Right renal pelvis (tissue), 4 donors: ENCODE measurements around the gene RCE1. TPM values are rescaled to one million over a fixed set of nuclear protein-coding genes. Genes with fewer than 3 reads are reported as not detected.
A peak's percentile ranks its signal among the peaks of the same experiment; 100 is the strongest.
"Not testable (repeated sequence)": the region's sequence is repeated elsewhere in the genome, so short reads cannot be mapped to it uniquely, and the experiment has no call there.

Source experiments
- DNase-seq, 4 donors: peaks; one replicate each; pipeline ENCODE4 v3.0.0-alpha.2; 2013; ENCODE audit warnings: low read depth in 4 of 4, low spot score in 3 of 4, missing footprints in 1 of 4
- polyA plus RNA-seq, 4 donors: library from polyadenylated mRNA; unstranded; fragments of 120-200 nt; gene quantifications; one replicate each; pipeline ENCODE4 v1.2.1, GENCODE V29; 2013; ENCODE audit not compliant: insufficient read length in 4 of 4

The RCE1 gene
- polyA plus RNA-seq = 10 to 100 TPM; 22.0 to 29.7 (median 23.6) TPM

DNA sequence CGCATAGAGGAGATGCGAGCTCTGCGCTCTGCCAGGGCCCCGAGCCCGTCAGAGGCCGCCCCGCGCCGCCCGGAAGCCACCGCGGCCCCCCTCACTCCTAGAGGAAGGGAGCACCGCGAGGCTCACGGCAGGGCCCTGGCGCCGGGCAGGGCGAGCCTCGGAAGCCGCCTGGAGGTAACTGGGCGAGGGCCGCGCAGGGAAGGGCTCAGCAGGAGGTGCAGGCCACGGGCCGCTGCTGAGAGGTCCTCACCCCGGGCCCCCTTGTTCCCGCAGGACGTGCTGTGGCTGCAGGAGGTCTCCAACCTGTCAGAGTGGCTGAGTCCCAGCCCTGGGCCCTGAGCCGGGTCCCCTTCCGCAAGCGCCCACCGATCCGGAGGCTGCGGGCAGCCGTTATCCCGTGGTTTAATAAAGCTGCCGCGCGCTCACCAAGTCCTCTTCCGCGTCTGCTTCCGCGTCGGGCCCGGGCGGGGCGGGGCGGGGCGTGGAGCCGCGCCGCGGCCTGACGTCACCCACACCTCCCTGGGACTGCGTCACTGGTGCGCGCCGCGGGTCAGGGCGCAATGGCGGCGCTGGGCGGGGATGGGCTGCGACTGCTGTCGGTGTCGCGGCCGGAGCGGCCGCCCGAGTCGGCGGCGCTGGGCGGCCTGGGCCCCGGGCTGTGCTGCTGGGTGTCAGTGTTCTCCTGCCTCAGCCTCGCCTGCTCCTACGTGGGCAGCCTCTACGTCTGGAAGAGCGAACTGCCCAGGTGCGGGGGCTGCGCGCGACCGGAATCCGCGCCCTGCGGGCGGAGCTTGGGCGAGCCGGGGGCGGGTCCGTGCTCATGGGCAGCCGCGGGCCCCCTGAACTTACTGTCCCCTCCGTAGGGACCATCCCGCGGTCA lies at the start of gene RCE1:
RCE1 (plus strand) TSS at position 546 of the 880 bp plus-strand sequence; CDS start at position 561, 15 bp downstream.
- DNase-seq = peak; percentile 77 to 84 (median 82)

GRCh38 chr11:66799815-66800214 lies 43.4 kb upstream of the RCE1 start:
- not testable (repeated sequence) for DNase-seq

- no peak for DNase-seq
Observed at GRCh38 chr11:66800720-66801428, 42.4 kb upstream of the RCE1 start.

GRCh38 chr11:66809592-66809991 lies 33.6 kb upstream of the RCE1 start:
- DNase-seq = no peak

DNA sequence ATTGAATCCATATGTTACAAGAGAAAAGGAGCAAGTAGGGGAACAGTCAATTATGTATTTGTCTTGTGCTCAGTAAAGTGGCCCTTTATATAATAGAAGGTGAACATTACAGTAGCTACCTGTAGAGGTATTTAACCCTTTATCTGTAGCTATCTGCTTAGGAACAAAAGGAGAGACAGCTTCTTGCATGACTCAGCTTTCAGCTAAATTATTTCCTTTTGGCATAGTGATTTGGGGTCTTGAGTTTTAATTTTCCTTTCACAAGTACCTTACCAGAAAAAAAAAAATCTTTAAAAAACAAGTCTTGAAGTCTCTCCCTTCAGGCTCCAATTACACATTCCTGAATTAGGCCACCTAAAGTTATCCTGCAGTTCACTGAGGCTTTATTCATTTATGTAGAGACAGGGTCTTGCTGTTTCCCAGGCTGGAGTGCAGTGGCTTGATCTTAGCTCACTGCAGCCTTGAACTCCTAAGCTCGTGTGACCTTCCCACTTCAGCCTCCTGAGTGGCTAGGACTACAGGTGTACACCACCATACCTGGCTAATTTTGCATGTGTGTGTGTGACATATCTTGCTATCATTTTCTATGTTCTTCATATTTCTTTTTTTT lies 32.6 kb upstream of the RCE1 start:
- DNase-seq = no peak

GRCh38 chr11:66814678-66815077 lies 28.6 kb upstream of the RCE1 start:
- DNase-seq = no peak

GRCh38 chr11:66815646-66816045 lies 27.6 kb upstream of the RCE1 start:
- DNase-seq = no peak

- no peak for DNase-seq
Observed at GRCh38 chr11:66818231-66818955, 24.8 kb upstream of the RCE1 start.

DNA sequence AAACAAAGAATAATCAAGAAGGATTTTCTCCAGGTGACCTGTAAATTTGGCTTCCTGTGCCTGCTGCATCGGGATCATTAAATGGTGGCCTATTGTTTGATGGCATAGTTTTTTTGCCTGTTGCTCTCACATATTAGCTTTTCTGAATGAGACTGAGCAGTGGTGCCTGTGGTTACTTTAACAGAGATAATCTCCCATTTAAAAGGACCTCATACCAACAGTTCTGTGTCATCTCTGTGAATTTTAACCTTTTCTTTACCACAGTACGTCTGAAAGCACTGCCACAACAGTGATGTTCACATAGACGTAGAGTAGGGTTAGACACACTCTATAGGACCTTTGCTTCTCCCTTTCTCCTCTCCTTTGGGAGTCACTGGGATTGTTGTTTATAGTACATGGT lies 22.9 kb upstream of the RCE1 start:
- no peak for DNase-seq

DNA sequence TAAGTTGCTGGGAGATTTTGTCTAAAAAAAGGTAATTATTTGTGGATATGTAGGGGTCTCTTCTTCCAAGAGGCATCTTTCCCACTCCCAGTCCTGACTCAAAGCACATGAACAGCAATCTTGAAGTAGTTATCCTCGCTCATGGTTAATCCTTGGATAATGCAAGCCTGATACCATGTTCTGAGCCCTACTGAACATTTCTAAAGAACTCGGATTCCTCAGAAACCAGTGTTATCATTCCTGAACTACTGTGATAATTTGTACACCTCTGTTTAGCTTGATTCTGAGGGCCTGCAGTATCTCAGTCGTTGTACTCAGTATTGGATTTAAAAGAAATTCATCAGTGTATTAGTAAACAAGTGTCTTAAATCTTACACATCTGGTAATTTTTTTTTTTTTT lies 22.3 kb upstream of the RCE1 start:
- DNase-seq = no peak

DNA sequence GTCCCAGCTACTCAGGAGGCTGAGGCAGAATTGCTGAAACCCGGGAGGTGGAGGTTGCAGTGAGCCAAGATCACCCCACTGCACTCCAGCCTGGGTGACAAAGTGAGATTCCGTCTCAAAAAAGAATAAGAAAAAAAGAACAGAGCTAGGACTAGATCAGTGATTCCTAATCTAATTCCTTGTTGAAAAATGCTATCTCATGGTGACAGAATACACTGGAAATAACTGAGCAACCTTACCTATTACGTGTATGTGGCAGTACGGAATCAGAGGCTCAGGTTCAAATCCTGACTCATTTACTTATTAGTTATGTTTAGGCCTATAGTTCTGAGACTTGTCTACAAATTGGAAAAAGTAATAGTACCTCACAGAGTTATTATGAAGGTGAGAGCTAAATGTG lies 19.5 kb upstream of the RCE1 start:
- no peak for DNase-seq

DNA sequence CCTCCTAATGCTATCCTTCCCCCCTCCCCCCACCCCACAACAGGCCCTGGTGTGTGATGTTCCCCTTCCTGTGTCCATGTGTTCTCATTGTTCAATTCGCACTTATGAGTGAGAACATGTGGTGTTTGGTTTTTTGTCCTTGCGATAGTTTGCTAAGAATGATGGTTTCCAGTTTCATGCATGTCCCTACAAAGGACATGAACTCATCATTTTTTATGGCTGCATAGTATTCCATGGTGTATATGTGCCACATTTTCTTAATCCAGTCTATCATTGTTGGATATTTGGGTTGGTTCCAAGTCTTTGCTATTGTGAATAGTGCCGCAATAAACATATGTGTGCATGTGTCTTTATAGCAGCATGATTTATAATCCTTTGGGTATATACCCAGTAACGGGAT lies 18.7 kb upstream of the RCE1 start:
- not testable (repeated sequence) for DNase-seq

DNA sequence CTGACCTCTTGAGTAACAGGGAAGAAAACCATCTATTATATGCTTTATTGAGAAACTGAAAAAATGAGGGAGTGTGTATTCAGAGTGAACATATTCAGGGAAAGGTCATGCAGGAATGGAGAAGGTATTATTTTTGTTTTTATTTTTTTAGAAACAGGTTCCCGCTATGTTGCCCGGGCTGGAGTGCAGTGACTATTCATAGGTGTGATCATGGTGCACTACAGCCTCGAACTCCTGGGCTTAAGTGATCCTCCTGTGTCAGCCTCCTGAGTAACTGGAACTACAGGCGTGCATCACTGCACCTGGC lies 8.7 kb upstream of the RCE1 start:
- DNase-seq = no peak

GRCh38 chr11:66834943-66835342 lies 8.3 kb upstream of the RCE1 start:
- DNase-seq = no peak

DNA sequence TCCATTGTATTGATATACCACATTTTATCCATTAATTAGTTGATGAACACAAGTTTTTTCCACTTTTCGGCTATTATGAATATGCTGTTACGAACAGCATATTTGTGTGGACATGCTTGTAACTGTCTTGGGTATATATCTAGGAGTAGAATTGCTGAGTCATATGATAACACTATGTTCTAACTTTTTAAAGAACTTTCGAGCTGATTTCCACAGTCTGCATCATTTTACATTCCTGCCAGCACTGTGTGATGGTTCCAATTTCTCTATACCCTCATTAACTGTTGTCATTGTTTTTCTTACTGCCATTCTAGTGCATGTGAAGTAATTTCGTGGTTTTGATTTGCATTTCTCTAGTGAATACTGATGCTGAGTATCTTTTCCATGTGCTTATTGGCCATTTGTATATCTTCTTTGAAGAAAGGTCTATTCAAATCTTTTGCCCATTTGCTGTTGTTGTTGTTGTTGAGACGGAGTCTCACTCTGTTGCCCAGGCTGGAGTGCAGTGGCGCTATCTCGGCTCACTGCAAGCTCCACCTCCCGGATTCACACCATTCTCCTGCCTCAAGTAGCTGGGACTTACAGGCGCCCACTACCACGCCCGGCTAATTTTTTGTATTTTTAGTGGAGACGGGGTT lies 7.4 kb upstream of the RCE1 start:
- DNase-seq = no peak

GRCh38 chr11:66840317-66841091 lies 2.7 kb upstream of the RCE1 start:
- no peak for DNase-seq

DNA sequence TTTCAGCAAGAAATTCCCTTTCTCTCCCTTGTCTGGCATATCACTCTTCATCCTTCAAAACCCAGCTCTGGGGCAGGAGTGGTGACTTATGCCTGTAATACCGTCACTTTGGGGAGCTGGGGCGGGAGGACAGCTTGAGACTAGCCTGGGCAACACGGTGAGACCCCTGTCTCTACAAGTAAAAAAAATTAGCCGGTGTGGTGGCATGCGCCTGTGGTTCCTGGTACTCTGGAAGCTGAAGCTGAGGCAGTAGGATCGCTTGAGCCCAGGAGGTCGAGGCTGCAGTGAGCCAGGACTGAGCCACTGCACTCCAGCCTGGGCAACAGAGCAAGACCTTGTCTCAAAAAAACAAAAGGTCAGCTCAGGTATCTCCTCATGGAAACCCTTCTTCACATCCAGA lies 1.4 kb upstream of the RCE1 start:
- DNase-seq = no peak

GRCh38 chr11:66842501-66842895 lies 743 bp upstream of the RCE1 start:
- no peak for DNase-seq

DNA sequence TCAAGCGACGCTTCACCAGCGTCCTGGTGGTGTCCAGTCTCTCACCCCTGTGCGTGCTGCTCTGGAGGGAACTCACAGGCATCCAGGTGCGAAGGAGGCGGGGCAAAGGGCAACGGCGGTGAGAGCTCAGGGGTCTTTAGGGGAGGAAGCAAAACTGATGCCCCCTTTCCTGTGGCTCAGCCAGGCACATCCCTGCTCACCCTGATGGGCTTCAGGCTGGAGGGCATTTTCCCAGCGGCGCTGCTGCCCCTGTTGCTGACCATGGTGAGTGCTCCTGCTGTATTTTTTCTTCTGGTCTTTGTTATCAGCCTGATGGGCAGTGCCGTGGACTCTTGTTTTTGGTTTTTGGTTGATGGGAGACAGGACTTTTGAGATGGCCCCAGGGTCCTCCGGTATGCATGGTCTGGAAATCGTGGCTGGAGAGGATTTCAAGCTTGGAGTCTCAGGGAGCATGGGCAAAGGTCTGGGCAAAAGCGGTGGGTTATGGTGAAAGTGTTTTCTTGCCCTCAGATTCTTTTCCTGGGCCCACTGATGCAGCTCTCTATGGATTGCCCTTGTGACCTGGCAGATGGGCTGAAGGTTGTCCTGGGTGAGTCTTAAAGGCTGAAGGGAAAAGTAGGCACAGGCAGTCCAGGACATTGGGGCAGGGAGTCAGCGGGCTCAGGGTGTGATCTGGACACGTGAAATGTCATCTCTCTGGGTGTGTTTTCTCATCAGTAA lies 695 bp downstream of the RCE1 start:
- no peak for DNase-seq
